ENCODE data around the gene DLGAP1.

The DLGAP1 gene

GRCh38 chr18:3513481-3513880, 941.6 kb downstream of the DLGAP1 start:
- DNase-seq: no peak

- DNase-seq: no peak
These were observed 943.1 kb downstream of the DLGAP1 start for GRCh38 chr18:3511980-3512379.

- no peak for DNase-seq
These were observed 944.2 kb downstream of the DLGAP1 start for GRCh38 chr18:3510896-3511295.

GRCh38 chr18:3510024-3510423, 945.1 kb downstream of the DLGAP1 start:
- no peak for DNase-seq

- no peak for DNase-seq
These were observed 946.2 kb downstream of the DLGAP1 start for GRCh38 chr18:3508576-3509549.

GRCh38 chr18:3504637-3505036, 950.5 kb downstream of the DLGAP1 start:
- DNase-seq: no peak

GRCh38 chr18:3502650-3503049, 952.5 kb downstream of the DLGAP1 start:
- no peak for DNase-seq

- no peak for DNase-seq
These were observed 955.1 kb downstream of the DLGAP1 start for GRCh38 chr18:3500016-3500415.

- no peak for DNase-seq
These were observed 955.6 kb downstream of the DLGAP1 start for GRCh38 chr18:3499501-3499900.

GRCh38 chr18:3498698-3499471, 956.2 kb downstream of the DLGAP1 start:
- DNase-seq: no peak

GRCh38 chr18:3495691-3496430, 959.2 kb downstream of the DLGAP1 start:
- no peak for DNase-seq

GRCh38 chr18:3494569-3494968, 960.5 kb downstream of the DLGAP1 start:
- no peak for DNase-seq

- DNase-seq: no peak
These were observed 960.9 kb downstream of the DLGAP1 start for GRCh38 chr18:3494245-3494526.

- no peak for DNase-seq
These were observed 961.4 kb downstream of the DLGAP1 start for GRCh38 chr18:3493501-3494244.

GRCh38 chr18:3492721-3493120, 962.4 kb downstream of the DLGAP1 start:
- DNase-seq: no peak

GRCh38 chr18:3491981-3492555, 963.0 kb downstream of the DLGAP1 start:
- no peak for DNase-seq

GRCh38 chr18:3489462-3489861, 965.6 kb downstream of the DLGAP1 start:
- DNase-seq: no peak

GRCh38 chr18:3486512-3486911, 968.6 kb downstream of the DLGAP1 start:
- no peak for DNase-seq

- no peak for DNase-seq
These were observed 969.7 kb downstream of the DLGAP1 start for GRCh38 chr18:3485153-3486149.

GRCh38 chr18:3482258-3482657, 972.8 kb downstream of the DLGAP1 start:
- DNase-seq: no peak

- no peak for DNase-seq
These were observed 973.4 kb downstream of the DLGAP1 start for GRCh38 chr18:3481696-3482210.
